ENCODE measurements around the gene USH2A.

Gene USH2A

GRCh38 chr1:216281757-216282156, 141.5 kb downstream of the USH2A start:
- no peak for DNase-seq

DNA sequence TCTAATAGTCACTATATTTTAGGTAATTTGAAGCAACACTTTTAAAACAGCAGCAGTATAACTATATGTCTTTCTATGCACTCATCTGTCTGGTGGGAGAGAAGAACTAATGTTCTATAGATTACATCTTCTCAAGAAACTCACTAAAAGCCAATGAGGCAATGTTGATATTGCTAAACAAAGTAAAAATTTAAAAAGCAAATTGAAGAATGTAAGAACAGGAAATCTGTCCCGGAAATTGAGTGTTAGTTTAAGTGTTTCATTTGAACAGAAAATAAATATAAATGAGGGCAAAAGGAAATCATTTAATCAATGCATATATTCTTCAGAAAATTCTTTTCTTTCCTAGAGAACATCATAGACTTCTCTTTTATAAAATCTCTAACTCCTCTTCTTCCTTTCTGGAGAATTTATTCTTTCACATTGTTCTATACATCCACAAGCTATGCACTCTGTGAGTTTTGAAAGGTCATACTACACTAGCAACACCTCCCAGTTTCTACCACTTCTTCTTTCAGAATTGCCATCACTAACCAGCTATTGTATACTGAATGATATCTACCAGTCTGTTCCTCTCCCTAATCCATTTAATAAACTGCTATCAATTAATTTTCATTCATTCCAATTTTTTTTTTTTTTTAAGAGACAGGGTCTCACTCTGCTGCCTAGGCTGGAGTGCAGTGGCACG, 153.0 kb downstream of the USH2A start:
- DNase-seq = no peak

DNA sequence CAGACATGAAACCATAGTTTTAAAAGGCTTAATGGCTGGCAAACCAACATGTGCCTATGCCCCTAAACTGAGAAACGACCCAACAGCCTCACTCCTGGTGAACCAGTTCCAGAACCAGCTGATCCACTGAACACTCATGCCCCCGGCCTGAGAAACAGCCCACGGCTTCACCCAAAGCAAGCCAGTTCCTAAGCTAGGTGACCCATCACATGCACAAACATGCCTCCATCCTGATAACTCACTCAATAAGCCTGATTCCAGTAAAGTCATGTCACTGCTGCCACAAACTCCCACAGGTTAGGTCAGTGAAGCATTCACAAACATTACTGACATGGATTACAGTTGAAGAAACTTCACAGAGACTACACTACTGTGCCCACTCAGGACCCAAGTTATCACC, 161.6 kb downstream of the USH2A start:
- no peak for DNase-seq

GRCh38 chr1:216258856-216259255, 164.4 kb downstream of the USH2A start:
- no peak for DNase-seq

DNA sequence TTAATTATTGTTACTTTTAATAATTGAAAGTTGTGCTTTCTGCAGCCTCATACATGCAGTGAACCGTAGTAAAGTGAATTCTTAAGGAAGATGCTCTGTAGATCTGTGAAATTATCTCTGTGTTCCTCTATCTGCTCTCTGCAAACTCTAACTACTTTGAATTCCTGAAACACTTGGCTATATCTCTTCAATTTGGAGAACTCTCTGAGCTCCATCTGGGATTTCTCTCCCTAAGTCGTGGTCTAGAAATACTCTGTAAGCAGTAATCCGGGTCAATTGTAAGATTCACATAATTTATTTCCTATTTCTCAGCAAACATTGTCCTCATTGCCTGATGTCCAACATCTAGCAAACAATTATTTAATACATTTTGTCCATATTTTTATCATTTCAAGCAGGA, 164.9 kb downstream of the USH2A start:
- DNase-seq = no peak

GRCh38 chr1:216250861-216251260, 172.4 kb downstream of the USH2A start:
- DNase-seq = no peak

DNA sequence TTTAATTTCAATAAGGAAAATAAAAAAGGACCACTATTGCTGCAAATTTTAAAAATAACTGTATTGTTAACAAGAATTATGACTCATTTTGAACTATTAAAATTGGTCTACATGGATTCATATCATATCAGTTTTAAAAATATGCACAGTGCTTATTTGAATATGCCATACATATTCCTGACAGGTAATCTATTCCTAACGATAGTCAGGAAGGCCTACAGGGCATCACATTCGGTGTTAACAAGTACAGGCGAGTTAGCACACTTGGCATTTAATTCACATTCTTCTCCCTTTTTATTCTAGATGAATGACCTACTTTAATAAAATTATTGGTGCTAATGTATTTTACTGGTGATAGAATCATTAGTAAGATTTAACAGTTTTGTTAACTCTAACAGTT, 174.6 kb downstream of the USH2A start:
- DNase-seq = no peak

DNA sequence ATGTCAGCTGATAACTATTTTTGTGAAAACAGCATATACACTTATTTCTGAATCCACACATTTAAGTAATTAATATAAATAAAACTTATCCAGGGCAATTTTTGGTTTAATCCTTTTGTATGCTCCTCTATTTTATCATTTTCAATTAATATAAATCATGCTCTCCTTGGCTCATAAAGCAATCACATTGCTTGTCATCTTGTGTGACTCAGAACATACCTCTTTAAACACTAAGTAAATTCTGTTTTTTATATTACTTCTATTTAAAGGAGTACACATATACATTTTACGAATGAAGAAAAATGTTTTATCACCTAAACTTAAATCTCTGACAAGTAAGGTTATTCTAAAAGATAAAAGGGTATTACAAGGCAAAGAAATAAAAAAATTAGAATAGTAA, 175.3 kb downstream of the USH2A start:
- DNase-seq = no peak

- no peak for DNase-seq
Measured at GRCh38 chr1:216246577-216247203, 176.6 kb downstream of the USH2A start.

DNA sequence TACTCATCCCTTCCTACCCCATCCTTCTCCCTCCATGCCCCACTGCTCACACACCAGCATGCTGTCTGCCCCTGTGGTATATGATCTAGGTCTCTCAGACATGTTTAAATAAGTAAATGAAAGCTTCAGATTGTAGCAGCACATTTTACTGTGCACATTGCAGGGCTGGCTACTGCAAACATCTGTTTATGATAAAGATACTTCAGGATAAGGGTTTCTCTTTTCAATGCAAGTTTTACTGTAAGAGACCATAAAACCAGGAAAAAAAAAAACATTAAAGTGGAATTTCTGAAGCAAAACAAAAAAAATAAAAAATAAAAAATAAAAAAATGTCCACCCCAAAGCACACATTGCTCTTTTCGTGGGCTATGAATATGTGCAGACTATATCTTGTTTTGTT, 184.4 kb downstream of the USH2A start:
- no peak for DNase-seq

GRCh38 chr1:216237927-216238542, 185.2 kb downstream of the USH2A start:
- no peak for DNase-seq

GRCh38 chr1:216224233-216224632, 199.0 kb downstream of the USH2A start:
- DNase-seq = no peak

DNA sequence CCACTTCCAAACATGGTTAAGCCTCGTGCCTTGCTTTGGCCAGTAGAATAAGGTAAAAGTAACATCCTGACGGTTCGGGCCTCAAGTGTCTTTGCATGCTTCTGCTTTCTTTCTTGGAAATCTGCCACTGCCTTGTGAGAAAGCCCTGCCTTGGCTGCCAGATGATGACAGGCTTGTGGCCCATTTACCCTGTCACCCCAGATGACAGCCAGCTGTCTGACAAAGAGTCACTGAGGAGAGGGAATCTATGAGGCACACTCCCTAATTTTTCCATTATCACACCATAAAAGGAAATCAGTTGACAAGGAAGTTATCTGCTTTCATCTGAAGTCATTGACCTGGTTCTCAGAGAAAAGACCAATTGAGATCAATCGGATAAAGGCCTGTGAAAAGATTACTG, 199.8 kb downstream of the USH2A start:
- DNase-seq = no peak

DNA sequence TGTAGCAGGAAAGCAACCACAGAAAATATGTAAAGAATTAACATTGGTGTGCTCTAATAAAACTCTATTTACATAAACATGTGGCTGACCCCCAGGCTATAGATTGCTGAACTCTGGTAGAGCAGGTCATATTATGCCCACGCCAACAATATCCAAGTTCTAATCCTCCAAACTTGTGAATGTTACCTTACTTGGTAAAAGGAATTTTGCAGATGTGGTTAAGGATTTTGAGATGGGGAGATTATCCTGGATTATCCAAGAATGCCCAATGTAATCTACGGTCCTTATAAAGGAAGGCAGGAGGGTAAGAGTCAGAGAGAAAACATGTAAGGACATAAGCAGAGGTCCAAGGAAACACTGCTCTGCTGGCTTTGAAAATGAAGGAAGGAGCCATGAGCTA, 201.0 kb downstream of the USH2A start:
- DNase-seq = no peak

DNA sequence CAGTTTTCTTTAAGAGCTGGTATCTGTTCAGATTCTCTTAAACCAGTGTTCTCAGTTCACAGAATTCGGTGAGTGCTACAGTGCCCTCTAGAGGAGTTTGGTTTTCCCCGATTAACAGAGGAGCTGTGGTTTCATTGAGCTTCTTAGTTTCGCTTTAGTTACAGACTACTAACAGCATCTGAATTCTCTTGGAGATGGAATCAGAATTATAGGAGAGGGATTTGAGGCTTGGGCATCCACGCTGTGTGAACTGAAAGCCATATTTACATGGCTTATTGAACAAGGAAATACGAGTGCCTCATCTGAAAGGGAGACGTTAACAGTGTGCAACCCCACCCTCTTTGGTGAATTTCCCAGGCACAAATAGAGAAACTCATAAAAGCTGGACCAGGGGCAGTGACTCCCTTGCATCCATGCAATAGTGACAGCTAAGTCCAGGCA, 202.0 kb downstream of the USH2A start:
- DNase-seq = peak; percentile 80

GRCh38 chr1:216216305-216216704, 206.9 kb downstream of the USH2A start:
- no peak for DNase-seq

- DNase-seq = no peak
Measured at GRCh38 chr1:216215169-216215568, 208.1 kb downstream of the USH2A start.

GRCh38 chr1:216212826-216213225, 210.4 kb downstream of the USH2A start:
- no peak for DNase-seq

- no peak for DNase-seq
Measured at GRCh38 chr1:216210081-216210480, 213.2 kb downstream of the USH2A start.

DNA sequence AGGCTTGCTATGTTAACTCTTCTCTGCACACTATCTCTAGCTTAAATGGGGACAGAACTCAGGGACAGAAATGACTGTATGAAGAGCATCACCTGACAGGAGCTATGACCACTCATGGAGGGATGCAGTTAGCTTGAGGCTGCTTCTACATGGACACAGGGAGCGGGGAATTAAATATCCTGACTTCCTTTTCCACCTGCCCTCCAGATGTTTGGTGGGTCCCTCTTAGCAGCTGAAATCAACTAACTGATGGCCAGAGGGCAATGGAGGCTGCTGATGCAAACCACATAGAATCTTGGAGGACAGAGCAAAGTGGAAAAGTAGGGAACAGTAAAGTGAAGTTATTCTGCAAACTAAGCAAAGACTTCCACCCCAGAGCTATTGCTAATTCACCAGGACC, 214.1 kb downstream of the USH2A start:
- DNase-seq = no peak

DNA sequence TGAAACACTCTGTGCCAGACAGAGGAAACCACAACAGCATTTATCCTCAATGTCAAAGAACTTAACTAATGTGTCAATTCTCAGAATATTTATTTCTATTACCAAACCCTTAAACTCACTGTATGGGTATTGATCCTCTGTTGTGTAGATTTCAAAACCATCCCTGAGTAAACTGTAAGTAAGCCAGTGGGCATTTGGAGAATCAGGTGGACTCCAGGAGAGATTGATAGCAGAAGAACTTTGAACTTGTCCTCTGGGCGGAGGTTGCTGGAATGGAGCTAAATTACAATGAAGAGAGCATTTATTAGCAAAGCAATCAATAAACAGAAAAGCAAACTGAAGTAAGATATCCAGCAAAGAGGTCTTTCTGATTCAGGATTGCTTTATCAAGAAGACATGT, 216.1 kb downstream of the USH2A start:
- DNase-seq = no peak

GRCh38 chr1:216205176-216205575, 218.1 kb downstream of the USH2A start:
- no peak for DNase-seq

DNA sequence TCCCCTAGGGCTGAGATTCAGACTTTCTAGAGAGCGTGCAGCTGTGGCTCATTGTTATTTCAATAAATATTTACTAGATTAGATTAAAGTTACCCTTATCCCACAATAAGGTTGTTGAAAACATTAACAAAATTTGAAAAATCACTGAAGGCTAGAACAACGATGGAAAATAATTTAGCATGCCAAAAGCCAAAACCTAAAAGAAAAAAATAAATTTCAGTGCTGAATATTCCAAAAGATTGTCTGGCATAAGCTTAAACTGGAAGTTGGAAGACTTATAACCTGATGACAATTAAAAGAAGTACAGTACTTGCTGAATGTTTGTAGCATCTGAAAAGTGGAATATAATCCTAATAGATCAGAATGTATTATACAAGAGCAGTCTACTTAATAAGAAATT, 221.3 kb downstream of the USH2A start:
- DNase-seq = no peak

DNA sequence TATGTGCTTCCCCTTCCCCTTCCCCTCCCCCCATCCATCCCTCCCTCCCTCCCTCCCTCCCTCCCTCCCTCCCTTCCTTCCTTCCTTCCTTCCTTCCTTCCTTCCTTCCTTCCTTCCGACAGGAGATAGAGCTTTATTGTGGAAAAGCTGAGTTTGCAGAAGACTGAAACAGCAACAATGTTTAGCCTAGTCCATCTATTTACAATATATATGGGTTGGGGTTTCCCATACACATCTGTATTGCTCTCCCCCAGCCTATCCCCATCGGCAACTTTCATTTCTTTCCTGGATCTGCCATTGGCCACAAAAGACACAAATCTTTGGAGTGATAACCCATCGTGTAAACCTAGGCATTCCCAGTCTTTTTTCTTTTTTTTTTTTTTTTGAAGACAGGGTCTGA, 222.3 kb downstream of the USH2A start:
- no peak for DNase-seq

DNA sequence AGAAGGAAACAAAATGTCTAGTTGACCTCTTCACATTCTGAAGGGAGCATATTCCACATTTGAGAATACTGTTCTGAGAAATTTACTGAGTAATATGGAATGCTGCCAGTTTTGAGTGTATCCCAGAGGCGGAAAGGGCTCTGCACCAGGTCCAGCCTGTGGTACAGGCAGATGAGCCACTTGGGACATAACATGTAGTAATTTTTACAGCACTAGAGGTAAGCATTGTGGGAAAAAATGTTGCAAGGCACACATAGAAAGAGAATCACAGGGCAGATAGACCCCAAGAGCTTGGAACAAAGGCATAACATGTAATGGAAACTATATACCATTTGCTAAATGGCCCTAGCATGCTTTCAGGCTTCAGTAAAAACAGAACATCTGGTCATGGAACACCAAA, 228.5 kb downstream of the USH2A start:
- no peak for DNase-seq
